GM21737 (cell line): ENCODE measurements around the gene RP9.

ENCODE experiments used
- ATAC-seq: cut with Tn5 transposase; IDR thresholded peaks from one replicate; pipeline ENCODE4 v1.9.1; 2021; ENCODE audit warnings: mild to moderate bottlenecking, moderate library complexity; ENCODE audit not compliant: unreplicated experiment

The RP9 gene

DNA sequence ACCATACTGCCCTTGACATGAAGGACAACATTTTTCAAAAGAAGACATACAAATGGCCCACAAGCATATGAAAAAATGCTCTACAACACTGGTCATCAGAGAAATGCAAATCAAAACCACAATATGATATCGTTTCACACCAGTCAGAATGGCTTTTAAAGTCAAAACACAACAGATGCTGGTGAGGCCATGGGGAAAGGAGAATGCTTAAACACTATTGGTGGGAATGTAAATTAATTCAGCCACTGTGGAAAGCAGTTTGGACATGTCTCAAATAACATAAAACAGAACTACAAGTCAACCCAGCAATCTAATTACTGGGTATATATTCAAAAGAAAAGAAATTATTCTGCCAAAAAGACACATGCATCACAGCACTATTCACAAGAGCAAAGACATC, 42.4 kb downstream of the RP9 start:
- no peak for ATAC-seq

DNA sequence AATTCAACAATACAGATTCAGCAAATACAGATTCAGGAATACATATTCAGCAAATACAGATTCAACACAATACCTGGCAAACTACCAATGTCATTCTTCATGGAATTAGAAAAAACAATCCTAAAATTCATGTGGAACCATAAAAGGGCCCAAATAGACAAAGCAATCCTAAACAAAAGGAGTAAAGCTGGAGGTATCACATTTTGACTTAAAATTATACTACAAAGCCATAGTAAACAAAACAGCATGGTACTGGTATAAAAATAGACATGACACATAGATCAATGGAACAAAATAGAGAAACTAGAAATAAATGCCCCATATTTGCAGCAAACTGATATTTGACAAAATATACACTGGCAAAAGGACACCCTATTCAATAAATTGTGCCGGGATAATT, 43.2 kb downstream of the RP9 start:
- ATAC-seq: no peak

DNA sequence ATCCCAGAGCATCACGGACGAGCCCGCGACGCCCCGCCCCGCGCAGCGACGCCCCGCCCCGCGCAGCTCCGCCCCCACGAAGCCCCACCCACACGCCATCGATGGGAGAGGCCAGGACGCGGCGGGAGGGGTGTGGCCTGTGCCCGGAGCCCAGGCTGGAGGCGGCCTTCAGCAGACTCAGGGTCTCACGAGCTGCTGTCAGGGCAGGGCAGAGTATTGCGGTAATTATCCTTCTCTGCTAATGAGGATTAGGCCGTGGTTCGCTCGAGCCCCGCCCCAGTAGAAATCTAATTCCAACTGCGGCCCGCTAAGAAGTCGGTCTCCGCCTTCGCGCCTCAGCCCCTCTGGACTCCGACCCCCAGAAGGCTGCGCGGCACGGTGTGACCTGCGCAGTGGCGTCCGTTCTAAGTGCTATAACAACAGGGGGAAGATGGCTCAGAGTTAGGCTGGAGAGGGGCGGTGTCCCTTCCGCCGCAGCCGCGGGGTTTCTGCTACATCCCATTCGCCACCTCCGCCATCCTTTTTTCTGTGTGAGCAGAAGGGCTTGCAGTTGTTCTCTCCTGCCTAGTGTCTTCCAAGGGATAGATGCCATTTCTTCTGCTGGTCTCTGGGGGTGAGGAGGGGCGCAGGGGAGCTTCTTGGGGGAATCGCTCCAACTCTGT, 46.3 kb downstream of the RP9 start:
- ATAC-seq: peak; percentile 94

DNA sequence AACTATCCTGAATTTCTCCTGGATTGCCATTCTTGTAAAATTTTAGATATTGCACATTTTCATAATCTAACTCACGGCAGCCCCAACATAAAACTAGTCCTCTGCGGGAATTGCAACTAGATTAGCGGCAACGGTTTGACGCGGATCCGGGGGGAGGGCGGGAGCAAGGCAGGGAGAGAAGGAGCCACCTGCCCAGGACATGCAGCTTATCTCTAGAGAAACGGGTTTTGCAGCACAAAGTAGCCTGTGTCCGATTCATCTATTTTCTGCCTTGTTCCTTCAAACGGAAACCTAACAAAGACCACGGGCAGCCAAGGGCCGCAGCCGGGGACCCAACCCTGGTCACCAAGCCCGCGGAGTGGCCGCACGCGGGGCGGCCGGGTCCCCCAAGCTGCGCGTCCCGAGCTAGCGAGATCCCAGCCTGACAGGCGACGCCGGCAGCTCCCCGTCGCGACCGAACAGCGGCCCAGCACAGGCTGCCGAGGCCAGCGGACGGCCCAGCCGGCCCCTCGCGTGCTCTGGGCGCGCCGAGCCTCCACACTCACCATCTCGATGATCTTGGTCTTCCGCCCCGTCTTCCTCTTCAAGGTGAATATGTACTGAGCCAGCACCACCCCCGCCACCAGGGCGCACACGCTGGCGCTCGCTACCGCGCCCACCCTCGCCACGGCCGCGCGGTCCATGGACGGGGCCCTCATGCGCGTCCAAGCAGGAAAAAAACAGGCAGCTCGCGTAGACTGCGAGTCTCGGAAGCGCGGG, 47.0 kb downstream of the RP9 start, which contains the start of gene NT5C3A:
Gene NT5C3A, minus strand, starts transcription at position 754 of the 759 bp plus-strand sequence. Its CDS starts 71 bp downstream, at position 683.
- peak; percentile 31 for ATAC-seq

DNA sequence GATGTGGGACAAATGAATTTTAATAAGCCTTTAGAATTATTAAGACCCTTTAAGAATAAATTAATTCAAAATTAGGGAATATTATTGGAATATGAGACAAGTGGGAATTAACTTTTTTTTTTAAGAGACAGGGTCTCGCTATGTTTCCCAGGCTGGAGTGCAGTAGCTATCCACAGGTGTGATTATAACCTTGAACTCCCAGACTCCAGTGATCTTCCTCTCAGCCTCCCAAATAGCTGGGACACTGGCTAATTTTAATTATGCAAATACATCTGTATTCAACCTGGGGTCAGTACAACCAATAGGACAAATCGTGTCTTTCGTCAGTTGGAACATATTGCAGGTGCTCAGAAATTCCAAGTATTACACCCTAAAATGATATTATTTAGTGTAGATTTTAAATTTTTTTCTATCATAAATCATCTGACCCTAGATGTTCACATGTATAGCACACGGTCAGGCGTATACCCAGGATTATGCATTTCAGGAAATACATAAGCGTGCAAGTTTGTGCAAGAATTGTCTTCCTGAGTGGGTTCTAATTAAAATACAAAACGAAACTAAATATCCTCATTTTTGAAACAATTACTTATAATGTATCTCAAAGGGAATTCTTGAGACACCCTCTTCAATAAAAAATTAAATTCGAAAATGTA, 47.8 kb downstream of the RP9 start:
- ATAC-seq: no peak

DNA sequence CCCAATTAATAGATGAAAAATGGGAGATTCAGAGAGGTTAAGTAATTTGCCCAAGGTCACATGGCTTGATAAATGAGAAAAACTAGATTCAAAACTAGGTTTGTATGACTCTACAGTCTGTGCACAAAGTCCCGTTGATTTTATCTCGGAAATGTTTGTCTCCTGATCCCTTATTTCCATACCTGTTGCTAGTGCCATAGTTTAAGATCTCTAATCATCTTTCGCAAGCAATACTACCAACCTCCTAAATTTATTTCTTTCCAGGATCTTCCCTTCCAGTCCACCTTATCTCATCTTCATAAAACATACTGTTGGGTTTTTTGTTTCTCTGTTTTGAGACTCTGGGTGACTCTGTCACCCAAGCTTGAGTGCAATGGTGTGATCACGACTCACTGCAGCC, 49.6 kb downstream of the RP9 start:
- no peak for ATAC-seq

DNA sequence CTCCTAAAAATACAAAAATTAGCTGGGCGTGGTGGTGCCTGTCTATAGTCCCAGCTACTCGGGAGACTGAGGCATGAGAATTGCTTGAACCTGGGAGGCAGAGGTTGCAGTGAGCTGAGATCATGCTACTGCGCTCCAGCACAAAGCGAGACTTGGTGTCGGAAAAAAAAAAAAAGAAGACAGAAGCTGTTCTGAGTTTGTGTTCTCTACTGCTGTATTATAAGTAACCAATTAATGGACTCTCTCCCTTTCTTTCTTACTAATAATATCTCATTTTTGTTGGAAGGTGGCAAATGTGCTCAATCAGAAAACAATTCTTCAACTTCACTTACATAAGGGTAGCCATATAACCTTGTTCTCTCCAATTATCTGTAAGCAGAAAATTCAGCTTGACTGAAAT, 54.0 kb downstream of the RP9 start:
- ATAC-seq: no peak

DNA sequence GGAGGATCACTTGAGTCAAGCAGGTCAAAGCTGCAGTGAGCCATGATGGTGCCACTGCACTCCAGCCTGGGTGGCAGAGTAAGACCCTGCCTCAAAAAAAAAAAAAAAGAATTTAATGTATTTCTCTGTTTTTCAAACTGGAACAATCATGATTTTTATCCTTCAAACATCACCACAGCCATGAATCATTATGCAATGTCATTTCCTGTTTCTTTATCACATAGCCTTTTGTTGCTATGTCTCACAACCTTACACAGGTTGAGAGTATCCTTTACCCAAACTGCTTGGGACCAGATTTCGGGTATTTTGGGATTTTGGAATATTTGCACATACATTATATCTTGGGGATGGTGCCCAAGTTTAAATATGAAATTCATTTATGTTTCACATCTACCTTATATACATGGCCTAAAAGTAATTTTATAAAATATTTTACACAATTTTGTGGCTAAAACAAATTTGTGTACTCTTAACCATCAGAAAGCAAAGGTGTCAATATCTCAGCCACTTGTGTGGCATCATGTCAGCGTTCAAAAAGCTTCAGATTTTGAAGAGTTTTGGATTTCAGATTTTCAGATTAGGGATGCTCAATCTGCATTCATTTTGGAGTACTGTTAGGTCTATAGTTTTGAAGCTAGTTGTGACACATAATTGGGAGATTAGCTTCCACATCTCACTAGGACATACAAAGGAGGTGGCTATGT, 54.8 kb downstream of the RP9 start:
- ATAC-seq: no peak

DNA sequence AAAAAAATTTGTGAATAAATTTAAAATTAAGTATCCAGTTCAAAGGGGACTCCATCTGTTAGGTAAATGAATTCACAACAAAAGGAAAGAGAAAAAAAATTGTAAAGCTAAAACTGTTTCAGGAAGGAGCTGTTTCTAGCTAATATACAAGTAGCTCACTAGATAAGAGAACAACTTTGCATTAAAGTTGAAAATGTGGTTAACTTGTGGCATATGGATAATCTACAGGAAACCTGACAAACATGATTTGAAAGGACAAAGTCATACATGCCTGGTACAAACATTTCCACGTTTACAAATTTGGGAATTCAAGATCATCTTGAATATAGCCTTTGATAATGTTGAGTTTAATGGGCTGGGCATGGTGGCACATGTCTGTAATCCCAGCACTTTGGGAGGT, 55.5 kb downstream of the RP9 start:
- no peak for ATAC-seq

DNA sequence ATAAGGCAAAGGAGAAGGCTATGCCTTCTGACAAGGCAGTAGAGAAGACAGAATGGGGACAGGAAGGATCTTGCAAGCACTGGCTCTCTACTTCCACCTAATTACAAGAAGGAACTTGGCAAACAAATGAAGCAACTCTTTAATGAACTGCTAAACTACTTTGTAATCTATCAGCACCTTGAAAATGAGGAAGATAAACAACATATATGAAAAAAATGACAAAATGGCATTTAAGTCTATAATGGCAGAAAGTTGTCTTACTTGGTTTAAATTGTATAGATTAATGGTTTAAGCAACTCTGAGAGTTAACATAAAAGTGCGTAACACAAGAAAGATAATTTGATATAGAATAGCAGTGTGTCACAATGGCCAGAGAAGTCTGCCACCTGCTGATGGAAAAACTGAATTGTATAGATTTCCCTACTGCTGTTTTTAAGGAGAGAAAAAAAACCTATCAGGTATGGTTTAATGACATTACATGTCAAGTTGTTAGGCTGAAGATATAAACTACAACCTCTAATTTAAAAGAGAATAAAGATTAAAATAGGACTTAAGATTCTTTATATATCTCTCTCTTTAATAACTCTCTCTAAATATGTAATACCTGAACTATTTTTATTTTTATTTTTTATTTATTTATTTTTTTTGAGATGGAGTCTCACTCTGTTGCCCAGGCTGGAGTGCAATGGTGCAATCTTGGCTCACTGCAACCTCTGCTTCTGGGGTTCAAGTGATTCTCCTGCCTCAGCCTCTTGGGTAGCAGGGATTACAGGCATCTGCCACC, 58.5 kb downstream of the RP9 start:
- ATAC-seq: peak; percentile 58

DNA sequence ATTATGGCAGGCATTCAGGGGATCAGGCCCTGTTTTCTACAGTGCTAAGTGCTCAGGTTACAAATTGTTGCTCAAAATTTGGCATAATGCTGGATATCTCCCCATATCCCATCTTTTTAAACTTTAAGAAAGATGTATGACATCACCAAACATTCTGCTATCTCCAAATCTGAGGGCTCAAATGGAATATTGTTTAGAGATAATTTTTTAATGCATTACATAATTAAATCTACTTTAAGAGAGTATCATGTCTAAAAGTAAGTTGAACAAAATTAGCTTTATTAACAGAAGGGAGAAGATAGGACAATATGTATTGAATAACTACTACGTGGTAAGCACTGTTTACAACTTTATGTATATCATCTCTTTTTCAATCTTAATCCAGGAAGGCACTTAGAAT, 60.5 kb downstream of the RP9 start:
- ATAC-seq: no peak

DNA sequence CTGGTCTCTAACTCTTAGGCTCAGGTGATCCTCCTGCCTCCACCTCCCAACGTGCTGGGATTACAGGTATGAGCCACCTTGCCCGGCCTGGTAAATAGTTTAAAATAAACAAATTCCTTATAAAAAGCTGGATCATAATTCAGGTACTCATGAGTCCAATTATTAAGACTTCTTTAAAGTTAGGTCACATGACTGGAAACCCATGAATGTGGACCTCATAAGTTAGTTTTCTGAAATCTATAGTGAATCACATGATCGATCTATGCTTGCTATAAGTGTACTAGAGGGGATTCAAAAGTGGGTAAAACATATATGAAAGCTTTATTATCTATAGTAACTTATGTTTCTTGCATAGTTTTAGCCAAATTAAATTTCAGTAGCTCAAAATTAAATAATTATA, 60.9 kb downstream of the RP9 start:
- no peak for ATAC-seq

DNA sequence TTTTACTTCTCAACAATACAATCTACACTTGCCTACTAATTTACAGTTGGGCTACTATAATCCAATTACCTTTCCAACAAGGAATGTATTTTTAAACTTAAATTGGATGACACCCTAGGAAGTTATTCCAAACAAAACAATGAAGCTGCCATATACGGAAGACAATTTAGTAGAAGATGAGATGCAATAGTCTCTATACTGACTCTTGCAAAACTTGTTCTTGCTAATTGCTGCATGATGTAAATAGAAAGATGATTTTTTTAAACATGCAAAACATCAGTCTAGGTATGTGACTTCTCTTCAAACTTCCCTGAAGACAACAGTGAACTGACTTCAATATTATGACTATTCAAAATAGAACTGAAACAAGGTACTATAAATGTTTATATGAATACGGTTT, 64.2 kb downstream of the RP9 start:
- no peak for ATAC-seq
